Measurements from ENCODE around the gene UBE2D2. TPM values are rescaled to one million over a fixed set of nuclear protein-coding genes. Genes with fewer than 3 reads are reported as not detected.
A peak's percentile ranks its signal among the peaks of the same experiment; 100 is the strongest.

UBE2D2 gene
- polyA plus RNA-seq, 5 donors = 139 to 179 (median 159) TPM

DNA sequence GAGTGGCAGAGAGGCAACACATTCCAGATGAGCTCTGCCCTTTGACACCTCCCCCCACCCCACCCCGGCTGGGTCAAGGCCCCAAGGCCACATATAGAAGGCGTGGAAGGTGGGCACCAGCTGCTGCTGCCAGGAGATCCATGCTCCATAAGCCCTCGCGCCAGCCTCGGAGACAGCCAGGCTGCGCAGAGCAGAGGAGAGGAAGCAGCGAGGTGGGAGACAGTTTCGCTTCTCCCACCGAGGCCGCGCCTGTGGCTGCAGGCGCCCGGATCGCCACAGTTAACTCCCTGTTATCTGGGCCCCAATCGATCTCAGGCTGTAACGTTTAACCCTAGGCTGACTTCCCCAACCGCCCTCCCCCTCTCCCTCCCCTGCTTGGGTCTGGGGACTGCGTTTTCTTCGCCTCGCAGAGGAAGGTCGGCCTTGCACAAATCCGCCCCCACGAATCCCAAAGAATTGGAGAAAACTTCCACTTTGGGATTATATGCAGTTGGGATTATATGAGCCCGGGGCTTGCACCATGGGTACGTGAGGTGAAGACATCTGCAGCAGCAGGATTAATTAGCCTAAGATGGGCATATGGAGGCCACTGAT, 85.9 kb downstream of the UBE2D2 start:
- no peak for DNase-seq

DNA sequence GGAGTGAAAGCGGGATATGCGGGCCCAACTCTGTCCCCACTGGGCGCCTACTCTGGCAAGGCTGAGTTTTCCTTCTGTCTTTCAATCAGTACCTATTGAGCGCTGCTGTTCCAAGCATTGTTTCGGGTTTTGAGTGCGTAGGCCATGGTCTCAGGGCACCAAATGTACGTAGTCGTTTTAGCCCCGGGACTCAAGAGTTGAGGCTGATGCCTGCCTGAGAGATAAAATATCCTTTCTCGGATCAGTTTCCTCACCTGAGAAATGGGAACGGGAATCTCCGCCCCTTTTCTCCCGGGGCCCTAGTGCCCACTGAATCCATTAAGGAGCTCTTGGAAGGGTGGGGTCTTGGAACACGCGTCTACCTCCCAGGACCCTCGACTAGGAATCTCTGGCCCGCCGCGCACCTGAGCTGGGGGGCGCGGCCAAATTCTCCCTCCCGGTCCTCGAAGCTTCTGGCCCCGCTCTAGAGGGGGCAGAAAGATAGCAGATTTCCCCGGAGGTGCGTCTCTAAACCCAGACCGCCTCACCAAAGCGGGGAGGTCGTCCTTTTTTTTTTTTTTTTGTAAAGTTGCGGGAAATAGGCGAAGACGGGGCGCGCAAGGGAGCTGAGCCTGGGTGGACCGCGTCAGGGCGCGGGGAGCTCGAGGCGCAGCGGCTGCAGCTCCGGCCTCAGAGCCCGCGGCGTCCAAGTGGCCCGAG, 86.5 kb downstream of the UBE2D2 start:
- DNase-seq = no peak

- peak in 1 of 2 donors; percentile 84 for DNase-seq
Measured at GRCh38 chr5:139648205-139649081, 87.3 kb downstream of the UBE2D2 start, which contains the start of gene CXXC5. Gene CXXC5 (plus strand): TSS chr5:139648349. CDS start chr5:139680524, 32,175 bp downstream.

- no peak for DNase-seq
Measured at GRCh38 chr5:139649082-139649991, 88.2 kb downstream of the UBE2D2 start.

GRCh38 chr5:139650031-139650688, 89.0 kb downstream of the UBE2D2 start:
- DNase-seq = no peak

- no peak for DNase-seq
Measured at GRCh38 chr5:139650689-139651042, 89.5 kb downstream of the UBE2D2 start.

- no peak for DNase-seq
Measured at GRCh38 chr5:139651043-139651834, 90.1 kb downstream of the UBE2D2 start.

DNA sequence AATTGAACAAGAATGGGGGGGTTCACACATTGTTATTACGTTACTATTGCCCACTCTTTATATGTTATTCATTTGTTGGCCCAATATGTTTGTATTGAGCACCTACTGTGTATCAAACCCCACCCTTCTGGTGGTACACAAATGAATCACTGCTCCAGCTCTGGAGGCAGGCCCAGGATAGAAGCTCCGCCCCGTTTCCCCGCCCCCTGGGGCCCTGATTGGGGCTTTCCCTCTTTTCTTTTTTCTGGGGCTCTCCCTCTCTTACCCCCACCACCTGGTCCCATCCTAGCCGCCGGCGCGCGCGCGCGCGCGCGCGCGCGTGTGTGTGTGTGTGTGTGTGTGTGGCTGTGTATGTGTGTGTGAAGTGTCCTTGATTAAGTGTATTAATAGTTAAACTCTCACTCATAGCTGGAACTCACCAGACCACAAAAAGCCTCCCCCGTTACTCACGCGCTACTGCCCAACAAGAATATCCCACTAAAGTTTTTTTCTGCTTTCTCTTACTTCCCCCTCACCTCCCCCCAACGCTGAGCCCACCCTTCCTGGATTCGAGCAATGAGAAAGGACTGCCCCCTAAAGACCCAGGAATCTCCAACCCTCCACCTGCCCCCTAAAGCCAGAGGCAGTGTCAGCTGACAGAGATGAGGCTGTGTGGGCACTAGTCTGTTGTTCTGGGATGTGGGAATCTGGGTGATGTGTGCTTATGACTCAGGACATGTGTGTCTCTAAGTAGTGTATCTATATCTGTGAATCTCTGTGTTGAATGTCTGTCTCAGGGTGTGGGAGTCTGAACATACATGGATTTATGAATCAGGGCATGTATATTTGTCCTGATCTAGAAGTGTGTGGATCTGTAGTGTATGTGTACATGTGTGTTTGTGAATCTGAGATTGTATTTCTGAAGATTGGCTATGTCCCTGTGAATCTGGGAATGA, 91.0 kb downstream of the UBE2D2 start:
- DNase-seq = no peak

DNA sequence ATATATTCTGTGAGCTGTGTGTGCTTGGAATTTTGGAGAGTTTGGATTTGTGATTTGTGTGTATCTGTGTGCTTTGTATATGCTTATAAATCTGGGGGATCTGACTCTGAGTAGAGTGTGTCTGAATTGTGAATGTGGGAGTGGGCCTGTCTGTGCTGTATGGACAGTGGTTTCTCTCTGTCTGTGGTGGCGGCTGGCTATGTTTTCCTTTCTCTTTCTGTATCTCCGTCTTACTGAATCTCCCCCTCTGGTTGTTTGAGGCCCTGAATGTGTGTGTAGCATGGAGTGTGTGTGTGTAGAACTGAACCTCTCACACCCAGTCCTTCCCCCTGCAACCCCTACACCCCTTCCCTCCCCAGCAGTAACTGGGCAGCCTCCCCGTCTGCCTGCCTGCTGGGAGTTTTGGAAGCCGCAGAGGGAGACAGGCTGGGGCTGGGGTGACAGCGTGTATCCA, 91.7 kb downstream of the UBE2D2 start:
- DNase-seq = no peak

GRCh38 chr5:139653616-139654015, 92.5 kb downstream of the UBE2D2 start:
- no peak for DNase-seq

- DNase-seq = no peak
Measured at GRCh38 chr5:139654464-139654863, 93.3 kb downstream of the UBE2D2 start.

GRCh38 chr5:139654871-139655491, 93.8 kb downstream of the UBE2D2 start:
- DNase-seq = no peak

- DNase-seq = peak in 1 of 2 donors; percentile 60
Measured at GRCh38 chr5:139655727-139656271, 94.7 kb downstream of the UBE2D2 start.

DNA sequence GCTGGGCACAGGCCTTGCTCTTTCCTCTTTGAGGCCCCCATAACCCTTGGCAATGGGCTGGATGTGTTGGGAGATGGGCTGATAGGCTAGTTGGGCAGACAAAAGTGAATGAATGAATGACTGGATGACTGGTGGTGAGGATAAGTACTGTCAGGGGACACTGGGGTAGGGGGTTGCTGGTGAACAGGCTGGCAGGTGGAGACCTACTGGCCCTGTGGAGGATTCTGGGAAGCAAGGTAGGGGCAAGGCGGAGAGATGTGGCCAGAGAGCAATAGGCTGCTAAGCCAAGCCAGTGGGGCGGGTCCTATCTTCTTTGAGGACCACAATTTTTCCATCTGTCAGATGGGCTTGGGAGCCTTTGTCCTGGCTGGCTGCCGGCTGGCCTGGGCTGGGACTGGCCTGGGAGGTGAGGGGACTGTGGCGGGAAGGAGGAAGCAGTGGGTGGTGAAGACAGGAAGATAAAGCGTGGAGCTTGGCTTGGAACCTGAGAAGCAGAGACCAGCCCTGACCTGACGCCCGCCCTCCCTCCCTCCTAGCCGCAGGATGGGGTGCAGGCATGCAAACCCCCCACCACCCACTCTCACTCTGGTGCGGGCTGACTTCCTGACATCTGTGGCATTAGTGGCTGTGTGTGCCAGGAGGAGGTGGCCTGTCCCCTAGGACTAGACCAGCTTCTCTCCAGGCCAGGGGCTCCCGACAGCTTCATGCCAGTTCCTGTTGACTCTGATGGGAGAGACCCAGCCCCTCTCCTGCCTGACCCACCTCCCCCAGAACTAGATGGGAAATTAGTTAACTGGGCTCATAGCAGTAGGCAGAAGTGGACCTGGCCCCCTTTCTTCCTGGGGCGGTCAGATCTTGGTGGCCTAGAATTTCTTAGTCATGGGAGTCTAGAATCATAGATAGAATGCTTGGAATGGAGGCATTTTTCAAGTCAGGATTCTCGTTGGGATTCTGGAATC, 96.5 kb downstream of the UBE2D2 start:
- DNase-seq = no peak

- no peak for DNase-seq
Measured at GRCh38 chr5:139658501-139658927, 97.4 kb downstream of the UBE2D2 start.

DNA sequence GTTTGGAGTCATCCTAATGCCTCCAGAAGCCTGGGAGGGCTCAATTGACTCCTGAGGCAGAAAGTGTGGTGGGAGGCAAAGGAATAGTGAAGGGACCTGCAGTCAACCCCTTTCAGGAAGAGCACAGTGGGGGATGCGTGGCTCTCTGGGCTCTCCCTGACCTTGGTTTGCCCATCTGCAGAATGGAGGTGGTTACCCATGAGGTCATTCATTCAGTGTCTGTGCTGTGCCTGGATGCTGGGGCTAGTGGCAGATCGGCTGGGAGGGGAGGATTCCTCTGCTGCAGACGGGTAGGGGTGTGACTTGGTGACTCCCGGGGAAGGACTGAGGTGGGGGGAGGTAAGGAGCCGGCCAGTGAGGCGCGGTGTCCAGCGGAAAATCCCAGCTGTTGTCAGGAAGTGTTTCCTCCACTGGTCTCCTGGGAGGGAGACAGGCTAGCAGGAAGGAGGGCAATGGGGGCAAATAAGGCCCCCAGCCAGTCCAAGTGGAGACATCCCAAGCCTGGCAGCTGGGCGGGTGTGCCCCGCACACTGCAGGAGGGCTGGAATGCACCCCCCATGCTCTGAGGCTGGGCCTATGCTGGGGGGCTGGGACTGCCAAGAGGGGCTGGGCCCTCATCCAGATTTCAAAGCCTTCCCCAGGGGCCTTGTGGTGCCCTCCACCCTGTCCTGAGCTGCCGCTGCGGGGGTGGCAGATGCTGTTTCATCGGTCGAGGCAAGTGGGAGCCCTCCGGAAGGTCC, 98.0 kb downstream of the UBE2D2 start:
- DNase-seq = no peak

Data from right lung (tissue), 5 donors.